GM12865 (cell line): ENCODE results near the gene LCN12.

Experiments
- DNase-seq: peaks from one replicate; pipeline ENCODE4 v3.0.0; 2010; ENCODE audit warnings: low read depth
- H3K4me3 ChIP-seq: 2 replicates; pipeline ENCODE4 v1.5.1; 2011; ENCODE audit warnings: mild to moderate bottlenecking, low read depth, low read length, control low read depth
- CTCF ChIP-seq: IDR thresholded peaks from 2 replicates; pipeline ENCODE4 v1.5.1; 2011; ENCODE audit warnings: low read length, control low read depth, low read depth, inconsistent platforms; ENCODE audit not compliant: insufficient read depth; ENCODE audit errors: missing control alignments

The LCN12 gene

DNA sequence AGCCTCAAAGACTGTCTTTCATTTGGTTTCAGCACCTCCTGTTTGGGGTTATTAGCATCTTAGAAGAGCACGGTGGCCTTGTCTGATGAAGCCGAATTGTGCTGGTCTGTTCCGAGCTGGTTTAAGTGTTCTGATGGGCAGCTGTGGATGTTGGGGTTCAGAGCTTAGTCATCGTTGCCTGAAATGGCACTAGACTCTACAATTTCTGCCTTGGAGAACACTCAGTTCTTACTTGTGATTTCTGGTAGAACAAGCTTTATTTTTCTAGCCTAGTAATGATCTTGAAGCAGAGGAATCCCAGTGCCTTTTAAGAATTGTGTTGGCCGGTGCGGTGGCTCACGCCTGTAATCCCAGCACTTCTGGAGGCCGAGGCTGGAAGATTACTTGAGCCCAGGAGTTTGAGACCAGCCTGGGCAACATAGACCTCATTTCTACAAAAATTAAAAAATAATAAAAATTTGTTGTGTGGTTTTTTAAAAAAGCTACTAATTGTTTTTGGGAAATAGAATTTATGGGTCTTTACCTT, 15.4 kb upstream of the LCN12 start:
- no peak overlapping the region for H3K4me3 ChIP-seq
- no peak for DNase-seq
- TF ChIP-seq CTCF: no peak

GRCh38 chr9:136937186-136938001, 14.7 kb upstream of the LCN12 start:
- TF ChIP-seq CTCF: no peak
- H3K4me3 ChIP-seq: no peak overlapping the region
- no peak for DNase-seq

DNA sequence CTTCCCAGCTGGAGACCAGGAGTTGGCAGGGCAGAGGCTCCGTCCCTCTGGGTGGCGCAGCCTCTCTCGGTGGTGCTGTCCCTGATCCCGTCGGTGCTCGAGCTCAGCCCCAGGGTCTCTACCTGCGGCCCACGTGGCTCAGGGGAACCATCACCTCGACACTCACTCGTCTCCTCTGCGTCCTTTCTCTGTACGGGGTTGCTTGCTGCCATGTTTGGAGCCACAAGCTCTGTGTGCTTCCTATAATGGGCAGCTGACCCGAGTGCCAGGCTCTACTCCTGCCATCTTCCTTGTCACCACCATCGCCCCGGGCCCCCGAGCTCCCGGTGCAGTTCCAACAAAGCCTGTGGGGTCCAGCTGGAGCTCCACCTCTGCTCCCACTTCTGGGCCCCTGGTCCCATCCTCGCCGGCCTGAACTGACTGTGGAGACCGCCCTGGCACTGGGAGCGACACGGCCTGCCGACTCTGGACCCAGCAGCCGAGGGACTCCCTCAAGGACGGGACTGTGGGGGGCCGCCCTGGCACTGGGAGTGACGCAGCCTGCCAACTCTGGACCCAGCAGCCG, 12.6 kb upstream of the LCN12 start:
- no peak overlapping the region for H3K4me3 ChIP-seq
- DNase-seq: no peak
- TF ChIP-seq CTCF: no peak

DNA sequence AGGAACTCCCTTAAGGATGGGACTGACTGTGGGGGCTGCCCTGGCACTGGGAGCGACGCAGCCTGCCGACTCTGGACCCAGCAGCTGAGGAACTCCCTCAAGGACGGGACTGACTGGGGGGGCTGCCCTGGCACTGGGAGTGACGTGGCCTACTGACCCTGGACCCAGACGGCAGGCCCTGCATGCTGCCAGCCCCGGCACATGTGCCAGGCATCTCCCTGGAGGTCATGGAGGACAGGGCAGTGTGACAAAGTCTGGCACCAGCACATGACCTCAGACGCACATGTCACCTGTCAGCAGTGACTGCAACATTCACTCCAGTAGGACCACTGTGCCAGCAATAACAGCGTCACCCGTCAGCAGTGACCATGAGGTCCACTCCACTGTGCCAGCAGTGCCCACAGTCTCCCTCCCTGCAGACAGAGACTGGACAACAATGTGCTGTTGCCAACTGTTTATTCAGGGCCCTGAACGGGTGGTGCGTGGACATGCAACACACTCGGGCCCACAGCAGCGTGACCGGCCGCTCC, 12.0 kb upstream of the LCN12 start:
- no peak overlapping the region for H3K4me3 ChIP-seq
- no peak for TF ChIP-seq CTCF
- no peak for DNase-seq

DNA sequence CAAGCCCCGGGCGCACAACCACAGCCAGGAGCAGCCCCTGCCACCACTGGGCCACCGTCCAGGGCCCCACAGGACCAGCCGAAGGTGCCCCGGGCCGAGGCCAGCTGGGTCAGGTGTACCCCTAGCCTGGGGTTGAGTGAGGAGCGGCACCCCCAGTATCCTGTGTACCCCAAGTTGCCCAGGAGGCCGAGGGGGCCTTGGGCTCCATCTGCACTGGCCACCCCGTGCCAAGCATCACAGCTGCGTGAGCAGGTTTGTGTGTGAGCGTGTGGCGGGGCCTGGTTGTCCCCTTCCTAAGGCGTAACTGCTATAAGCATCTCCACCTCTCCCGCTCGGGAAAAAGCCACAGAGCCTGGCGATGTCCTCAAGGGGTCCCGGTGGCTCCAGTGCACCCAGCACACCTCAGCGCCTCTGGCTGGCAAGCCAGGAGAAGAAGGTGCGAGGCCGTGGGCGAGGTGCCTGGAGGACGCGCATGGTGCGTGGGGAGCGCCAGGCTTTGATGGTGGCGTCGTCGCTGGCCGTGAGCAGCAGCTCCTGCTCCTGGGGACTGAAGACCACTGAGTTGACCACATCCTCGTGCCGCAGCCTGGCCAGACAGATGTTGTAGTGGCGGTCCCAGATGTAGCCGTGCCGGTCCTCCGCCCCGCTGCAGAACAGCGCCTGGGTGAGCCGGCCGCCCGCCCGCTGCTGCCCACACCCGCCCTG, 11.4 kb upstream of the LCN12 start:
- DNase-seq: no peak
- no peak for TF ChIP-seq CTCF
- no peak overlapping the region for H3K4me3 ChIP-seq

DNA sequence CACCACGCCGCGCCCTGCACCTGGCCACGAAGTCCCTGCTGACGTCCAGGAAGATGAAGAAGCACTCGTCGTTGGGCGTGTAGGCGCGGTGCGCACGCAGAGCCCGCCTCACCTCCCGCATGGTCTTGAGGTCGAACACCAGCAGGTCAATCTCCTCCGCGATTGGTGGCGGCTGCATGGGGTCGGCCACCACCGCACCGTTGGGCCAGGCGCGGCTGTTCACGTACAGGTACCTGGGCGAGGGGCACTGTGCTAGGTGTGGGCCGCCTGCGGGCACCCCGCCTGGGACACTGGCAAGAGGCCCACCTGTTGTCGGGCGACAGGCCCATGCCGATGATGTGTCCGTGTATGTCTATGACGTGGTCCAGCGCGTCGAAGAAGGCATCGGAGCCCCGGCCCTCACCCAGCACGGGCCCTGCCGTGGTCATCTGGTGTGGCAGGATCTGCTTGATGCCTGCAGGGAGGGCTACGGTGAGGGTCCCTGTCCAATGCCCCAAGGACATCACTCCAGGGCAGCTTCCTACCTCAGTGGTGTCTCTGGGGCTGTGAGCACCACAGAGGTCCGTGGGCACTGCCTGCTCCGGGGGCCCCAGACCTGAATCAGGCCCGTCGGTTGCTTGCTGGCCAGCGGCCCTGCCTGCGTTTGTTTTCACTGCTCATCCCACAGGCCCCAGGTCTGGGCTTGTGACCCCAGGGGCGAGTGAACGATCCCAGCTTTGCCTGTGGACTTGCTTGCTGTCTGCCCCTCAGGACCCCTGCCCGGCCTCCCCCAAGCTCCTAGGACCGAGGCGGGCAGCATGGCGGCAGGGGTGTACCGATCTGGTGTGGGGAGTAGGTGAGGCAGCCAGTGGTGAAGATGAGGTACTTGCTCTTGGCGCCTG, 10.6 kb upstream of the LCN12 start:
- no peak for DNase-seq
- TF ChIP-seq CTCF: no peak

More for the DNA sequence above, 10.6 kb upstream of the LCN12 start:
- H3K4me3 ChIP-seq: no peak overlapping the region
